ENCODE results near the gene CCDC24.

DNA sequence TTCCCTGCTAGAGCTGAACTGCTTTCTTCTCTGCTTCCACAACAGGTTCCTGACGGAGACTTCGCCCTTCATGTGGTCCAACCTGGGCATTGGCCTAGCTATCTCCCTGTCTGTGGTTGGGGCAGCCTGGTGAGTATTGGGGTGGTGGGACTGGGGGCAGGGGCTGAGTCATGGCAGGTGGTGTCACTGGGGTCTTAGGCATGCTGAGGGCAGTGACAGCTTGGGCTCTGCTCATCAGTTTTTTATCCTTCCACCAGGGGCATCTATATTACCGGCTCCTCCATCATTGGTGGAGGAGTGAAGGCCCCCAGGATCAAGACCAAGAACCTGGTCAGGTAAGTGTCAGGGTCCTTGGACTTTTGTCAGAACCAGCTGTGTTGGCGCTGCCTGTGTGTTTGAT lies 15.4 kb upstream of the CCDC24 start:
- no peak for TF ChIP-seq ZNF140 (CRISPR knock-in tag; IDR thresholded peaks at IDR 0.05)
- TF ChIP-seq TGIF2 (CRISPR knock-in tag; IDR thresholded peaks at IDR 0.05): no peak
- TF ChIP-seq, protein P1, sequence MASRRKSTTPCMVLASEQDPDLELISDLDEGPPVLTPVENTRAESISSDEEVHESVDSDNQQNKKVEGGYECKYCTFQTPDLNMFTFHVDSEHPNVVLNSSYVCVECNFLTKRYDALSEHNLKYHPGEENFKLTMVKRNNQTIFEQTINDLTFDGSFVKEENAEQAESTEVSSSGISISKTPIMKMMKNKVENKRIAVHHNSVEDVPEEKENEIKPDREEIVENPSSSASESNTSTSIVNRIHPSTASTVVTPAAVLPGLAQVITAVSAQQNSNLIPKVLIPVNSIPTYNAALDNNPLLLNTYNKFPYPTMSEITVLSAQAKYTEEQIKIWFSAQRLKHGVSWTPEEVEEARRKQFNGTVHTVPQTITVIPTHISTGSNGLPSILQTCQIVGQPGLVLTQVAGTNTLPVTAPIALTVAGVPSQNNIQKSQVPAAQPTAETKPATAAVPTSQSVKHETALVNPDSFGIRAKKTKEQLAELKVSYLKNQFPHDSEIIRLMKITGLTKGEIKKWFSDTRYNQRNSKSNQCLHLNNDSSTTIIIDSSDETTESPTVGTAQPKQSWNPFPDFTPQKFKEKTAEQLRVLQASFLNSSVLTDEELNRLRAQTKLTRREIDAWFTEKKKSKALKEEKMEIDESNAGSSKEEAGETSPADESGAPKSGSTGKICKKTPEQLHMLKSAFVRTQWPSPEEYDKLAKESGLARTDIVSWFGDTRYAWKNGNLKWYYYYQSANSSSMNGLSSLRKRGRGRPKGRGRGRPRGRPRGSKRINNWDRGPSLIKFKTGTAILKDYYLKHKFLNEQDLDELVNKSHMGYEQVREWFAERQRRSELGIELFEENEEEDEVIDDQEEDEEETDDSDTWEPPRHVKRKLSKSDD (conservative IDR thresholded peaks at IDR 0.05; ENCODE audit: low read length): no peak
- TF ChIP-seq, protein P2, sequence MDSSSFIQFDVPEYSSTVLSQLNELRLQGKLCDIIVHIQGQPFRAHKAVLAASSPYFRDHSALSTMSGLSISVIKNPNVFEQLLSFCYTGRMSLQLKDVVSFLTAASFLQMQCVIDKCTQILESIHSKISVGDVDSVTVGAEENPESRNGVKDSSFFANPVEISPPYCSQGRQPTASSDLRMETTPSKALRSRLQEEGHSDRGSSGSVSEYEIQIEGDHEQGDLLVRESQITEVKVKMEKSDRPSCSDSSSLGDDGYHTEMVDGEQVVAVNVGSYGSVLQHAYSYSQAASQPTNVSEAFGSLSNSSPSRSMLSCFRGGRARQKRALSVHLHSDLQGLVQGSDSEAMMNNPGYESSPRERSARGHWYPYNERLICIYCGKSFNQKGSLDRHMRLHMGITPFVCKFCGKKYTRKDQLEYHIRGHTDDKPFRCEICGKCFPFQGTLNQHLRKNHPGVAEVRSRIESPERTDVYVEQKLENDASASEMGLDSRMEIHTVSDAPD (CRISPR knock-in tag; IDR thresholded peaks at IDR 0.05): no peak
- no peak for TF ChIP-seq CEBPB (tag; IDR thresholded peaks at IDR 0.05)
- TF ChIP-seq CREB1 (IDR thresholded peaks at IDR 0.05): no peak
- no peak for TF ChIP-seq CREB1 (CRISPR knock-in tag; IDR thresholded peaks at IDR 0.05)
- TF ChIP-seq, protein P3, sequence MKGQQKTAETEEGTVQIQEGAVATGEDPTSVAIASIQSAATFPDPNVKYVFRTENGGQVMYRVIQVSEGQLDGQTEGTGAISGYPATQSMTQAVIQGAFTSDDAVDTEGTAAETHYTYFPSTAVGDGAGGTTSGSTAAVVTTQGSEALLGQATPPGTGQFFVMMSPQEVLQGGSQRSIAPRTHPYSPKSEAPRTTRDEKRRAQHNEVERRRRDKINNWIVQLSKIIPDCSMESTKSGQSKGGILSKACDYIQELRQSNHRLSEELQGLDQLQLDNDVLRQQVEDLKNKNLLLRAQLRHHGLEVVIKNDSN (CRISPR knock-in tag; IDR thresholded peaks at IDR 0.05): no peak
- no peak for TF ChIP-seq SIN3A (IDR thresholded peaks at IDR 0.05; ENCODE audit: borderline replicate concordance in 2 of 2, control insufficient read depth in 1 of 2, low read depth in 2 of 2, low read length in 2 of 2)
- TF ChIP-seq, protein P4, sequence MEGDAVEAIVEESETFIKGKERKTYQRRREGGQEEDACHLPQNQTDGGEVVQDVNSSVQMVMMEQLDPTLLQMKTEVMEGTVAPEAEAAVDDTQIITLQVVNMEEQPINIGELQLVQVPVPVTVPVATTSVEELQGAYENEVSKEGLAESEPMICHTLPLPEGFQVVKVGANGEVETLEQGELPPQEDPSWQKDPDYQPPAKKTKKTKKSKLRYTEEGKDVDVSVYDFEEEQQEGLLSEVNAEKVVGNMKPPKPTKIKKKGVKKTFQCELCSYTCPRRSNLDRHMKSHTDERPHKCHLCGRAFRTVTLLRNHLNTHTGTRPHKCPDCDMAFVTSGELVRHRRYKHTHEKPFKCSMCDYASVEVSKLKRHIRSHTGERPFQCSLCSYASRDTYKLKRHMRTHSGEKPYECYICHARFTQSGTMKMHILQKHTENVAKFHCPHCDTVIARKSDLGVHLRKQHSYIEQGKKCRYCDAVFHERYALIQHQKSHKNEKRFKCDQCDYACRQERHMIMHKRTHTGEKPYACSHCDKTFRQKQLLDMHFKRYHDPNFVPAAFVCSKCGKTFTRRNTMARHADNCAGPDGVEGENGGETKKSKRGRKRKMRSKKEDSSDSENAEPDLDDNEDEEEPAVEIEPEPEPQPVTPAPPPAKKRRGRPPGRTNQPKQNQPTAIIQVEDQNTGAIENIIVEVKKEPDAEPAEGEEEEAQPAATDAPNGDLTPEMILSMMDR (IDR thresholded peaks at IDR 0.05 in 2 of 3, conservative IDR thresholded peaks at IDR 0.05 in 1 of 3; ENCODE audit: insufficient read depth in 2 of 3, low read depth in 1 of 3, low read length in 3 of 3): 0 out of 6 replicates have a peak, but pooled peaks have one; percentile 1 to 18 (median 17)
- no peak for TF ChIP-seq FIP1L1 (IDR thresholded peaks at IDR 0.05; ENCODE audit: low read depth, low read length, poor library complexity, severe bottlenecking)
- no peak for TF ChIP-seq SREBF1 (IDR thresholded peaks at IDR 0.05; ENCODE audit: borderline replicate concordance, low read depth, low read length)
- TF ChIP-seq CHCHD3 (CRISPR knock-in tag; IDR thresholded peaks at IDR 0.05): no peak
- no peak for TF ChIP-seq SMARCE1 (IDR thresholded peaks at IDR 0.05)
